ENCODE measurements around the gene ELOB.
A peak's percentile ranks its signal among the peaks of the same experiment; 100 is the strongest.

The ELOB gene

DNA sequence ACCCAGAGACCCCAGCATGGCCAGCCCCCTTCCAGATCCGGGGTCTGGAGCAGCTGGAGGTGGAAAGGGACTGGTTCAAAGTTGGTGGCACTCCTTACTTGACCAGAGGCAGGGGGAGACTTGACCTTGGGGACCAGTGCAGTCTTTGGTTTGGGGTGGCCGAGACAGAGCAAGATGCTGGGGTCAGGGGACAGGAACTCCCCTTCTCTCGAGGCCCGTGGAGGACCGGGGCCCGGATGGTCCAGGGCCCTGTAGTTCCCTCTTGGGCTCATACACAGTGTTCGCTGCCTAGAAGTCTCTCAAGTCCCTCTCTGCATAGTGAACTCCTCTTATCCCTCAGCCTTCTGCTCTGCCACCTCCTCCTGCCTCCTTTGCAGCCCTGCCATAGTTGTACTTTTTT is 10.9 kb upstream of the ELOB start:
- TF ChIP-seq, protein P1, sequence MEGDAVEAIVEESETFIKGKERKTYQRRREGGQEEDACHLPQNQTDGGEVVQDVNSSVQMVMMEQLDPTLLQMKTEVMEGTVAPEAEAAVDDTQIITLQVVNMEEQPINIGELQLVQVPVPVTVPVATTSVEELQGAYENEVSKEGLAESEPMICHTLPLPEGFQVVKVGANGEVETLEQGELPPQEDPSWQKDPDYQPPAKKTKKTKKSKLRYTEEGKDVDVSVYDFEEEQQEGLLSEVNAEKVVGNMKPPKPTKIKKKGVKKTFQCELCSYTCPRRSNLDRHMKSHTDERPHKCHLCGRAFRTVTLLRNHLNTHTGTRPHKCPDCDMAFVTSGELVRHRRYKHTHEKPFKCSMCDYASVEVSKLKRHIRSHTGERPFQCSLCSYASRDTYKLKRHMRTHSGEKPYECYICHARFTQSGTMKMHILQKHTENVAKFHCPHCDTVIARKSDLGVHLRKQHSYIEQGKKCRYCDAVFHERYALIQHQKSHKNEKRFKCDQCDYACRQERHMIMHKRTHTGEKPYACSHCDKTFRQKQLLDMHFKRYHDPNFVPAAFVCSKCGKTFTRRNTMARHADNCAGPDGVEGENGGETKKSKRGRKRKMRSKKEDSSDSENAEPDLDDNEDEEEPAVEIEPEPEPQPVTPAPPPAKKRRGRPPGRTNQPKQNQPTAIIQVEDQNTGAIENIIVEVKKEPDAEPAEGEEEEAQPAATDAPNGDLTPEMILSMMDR (IDR thresholded peaks at IDR 0.05; ENCODE audit: control insufficient read depth, extremely low read depth, insufficient read depth): no peak
- no peak for DNase-seq (ENCODE audit: low read depth)
- no peak overlapping the region for H3K4me3 ChIP-seq (ENCODE audit: low read depth, low read length)

DNA sequence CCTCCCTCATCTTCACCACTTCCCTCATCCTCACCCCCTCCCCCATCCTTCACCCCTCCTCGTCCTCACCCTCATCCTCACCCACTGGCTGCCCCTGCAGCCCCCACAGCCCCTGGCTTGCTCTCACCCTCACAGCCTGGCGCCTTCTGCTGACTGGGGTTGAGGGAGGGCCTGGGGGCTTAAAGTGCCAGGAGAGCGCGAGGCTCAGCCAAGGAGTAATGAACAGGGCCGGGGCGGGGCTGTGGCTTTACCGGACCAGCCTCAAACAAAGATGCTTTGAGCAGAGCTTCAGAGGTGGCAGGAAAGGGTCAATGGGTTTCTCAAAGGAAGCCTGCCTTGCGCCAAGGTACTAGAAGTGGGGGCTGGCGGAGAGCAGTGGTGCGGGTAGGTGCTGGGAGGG is 10.3 kb upstream of the ELOB start, which contains the start of gene PRSS33:
TSS of gene PRSS33 (minus strand) at position 155 of the 400 bp plus-strand sequence. CDS start 1,013 bp downstream, outside the sequence.
- DNase-seq (ENCODE audit: low read depth): no peak
- no peak within 1 kb of the TSS for H3K4me3 ChIP-seq (ENCODE audit: low read depth, low read length)
- TF ChIP-seq, protein P1 (IDR thresholded peaks at IDR 0.05; ENCODE audit: control insufficient read depth, extremely low read depth, insufficient read depth): no peak

DNA sequence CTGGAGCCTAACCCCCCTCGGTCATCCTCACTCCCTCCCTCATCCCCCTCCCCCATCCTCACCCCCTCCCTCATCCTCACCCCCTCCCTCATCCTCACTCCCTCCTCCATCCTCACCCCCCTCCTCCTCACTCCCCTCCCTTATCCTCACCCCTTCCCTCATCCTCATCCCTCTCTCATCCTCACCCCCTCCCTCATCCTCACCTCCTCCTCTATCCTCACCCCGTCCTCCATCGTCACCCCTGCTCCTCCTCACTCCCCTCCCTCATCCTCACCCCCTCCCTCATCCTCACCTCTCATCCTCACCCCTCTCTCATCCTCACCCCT is 9.7 kb upstream of the ELOB start:
- DNase-seq (ENCODE audit: low read depth): no peak
- H3K4me3 ChIP-seq (ENCODE audit: low read depth, low read length): no peak overlapping the region
- TF ChIP-seq, protein P1 (IDR thresholded peaks at IDR 0.05; ENCODE audit: control insufficient read depth, extremely low read depth, insufficient read depth): no peak

DNA sequence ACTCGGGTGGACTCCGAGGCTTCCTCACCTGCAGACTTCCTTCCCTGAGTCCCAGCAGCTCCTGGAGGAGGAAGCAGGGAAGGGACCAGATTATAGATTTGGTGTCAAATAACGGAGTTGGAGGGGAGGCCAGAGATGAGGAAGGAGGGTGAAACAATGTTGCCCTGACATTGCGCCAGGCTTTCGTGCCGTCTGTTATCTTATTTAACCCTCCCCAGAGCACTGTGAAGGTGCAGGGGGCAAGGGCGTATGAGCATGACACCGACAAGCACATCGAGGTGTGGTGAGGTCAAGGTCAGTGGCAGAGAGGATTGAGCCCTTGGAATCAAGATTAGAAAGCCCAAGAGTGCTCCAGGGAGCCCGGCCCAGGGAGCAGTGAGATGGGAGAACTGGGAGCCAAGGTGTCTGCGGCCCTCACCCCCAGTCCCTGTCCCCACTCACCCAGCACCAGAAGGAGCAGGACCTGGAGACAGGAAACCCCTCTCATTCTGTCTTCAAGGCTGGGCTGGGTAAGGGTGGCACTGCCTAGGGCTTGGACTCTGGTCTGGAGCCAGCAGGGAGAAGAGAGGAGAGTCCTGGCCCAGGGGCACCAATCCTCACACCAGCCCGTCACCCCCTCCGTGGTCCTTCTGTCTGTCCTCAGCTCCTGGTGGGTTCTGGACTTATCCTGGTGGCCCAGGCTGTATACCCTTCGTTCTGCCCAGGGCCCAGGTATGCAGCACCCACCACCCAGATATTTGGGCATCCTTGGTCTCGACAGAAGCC is 9.2 kb upstream of the ELOB start:
- H3K4me3 ChIP-seq (ENCODE audit: low read depth, low read length): no peak overlapping the region
- DNase-seq (ENCODE audit: low read depth): no peak
- TF ChIP-seq, protein P1 (IDR thresholded peaks at IDR 0.05; ENCODE audit: control insufficient read depth, extremely low read depth, insufficient read depth): no peak

DNA sequence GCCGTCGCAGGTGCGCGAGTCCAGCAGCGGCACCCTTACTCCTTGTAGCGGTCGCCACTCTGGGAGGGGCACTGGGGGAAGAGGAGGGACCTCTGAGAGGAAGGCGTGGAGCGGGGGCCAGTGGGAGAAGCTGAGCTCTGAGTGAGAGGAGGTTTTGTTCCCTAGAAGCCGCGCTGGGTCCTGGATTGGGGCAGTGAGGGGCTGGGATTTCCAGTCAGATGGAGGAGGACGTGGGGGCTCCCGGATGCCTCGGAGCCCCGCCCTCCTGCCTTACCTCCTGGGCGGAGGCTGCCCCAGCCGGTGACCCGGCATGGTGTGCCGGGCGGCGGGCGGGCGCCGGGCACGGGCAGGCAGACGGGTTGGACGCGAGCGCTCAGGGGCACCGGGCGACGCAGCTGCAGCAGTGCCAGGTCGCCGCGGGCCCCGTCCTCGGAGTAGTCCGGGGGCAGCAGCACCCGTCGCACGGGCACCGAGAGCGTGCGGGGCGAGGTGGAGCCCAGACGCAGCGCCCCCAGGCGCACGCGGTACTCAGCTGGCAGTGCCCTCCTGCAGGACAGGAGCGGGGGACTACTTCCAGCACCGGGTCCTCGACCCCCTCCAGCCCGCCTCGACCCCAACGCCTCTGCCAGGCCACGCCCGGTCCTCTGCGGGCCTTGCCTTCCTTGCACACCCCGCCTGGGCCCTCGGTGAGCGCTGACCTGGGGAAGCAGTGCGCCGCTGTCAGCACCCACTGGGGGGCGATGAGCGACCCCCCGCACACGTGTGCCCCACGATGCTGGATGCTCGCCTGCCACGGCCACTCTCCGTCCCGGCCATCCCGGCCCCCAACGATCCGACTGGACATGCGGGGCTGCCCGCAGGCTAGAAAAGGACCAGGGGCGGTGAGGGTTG is 8.3 kb upstream of the ELOB start:
- TF ChIP-seq, protein P1 (IDR thresholded peaks at IDR 0.05; ENCODE audit: control insufficient read depth, extremely low read depth, insufficient read depth): peak; percentile 17; the same call in 1 of the 2 replicates
- DNase-seq (ENCODE audit: low read depth): no peak
- H3K4me3 ChIP-seq (ENCODE audit: low read depth, low read length): no peak overlapping the region

DNA sequence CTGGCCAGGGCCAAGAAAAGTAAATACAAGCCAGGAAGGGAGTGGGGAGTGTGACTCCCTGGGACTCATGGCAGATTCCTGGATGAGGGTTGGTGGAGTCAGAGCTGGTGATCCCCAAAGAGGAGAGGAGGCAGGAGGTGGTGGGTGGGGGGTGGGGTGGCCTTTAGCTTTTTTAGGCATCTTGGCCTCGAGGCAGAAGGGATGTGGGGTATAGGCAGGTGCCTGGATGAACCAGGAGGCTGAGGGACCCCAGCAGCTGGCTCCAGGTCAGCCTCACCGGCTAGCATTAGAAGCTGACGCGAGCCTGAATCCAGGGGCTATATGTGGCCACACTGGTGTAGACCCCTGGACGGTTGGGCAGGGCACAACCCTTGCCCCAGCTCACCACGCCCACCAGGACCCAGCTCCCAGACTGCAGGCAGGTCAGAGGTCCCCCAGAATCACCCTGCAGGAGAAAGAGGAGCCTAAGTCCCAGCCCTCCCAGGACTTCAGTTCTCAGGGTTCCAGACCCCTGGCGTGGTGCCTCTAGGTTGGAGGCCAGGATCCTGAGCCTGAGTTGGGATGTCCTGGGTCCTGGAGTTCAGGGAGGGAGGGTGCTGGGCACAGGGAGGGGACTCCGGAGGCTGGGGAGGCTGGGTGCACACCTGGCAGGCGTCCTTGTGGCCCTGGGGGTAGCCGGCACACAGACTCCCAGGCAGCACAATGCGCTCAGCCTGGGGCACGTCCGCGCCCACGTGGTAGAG is 7.4 kb upstream of the ELOB start:
- no peak for DNase-seq (ENCODE audit: low read depth)
- H3K4me3 ChIP-seq (ENCODE audit: low read depth, low read length): no peak overlapping the region
- TF ChIP-seq, protein P1 (IDR thresholded peaks at IDR 0.05; ENCODE audit: control insufficient read depth, extremely low read depth, insufficient read depth): no peak

Data from LNCaP clone FGC (cell line).